ENCODE results near the gene C3orf18. TPM values are rescaled to one million over a fixed set of nuclear protein-coding genes. Genes with fewer than 3 reads are reported as not detected.

Gene C3orf18
- total RNA-seq, 2 experiments from 2014 or later: 58.5 to 61.6 TPM

DNA sequence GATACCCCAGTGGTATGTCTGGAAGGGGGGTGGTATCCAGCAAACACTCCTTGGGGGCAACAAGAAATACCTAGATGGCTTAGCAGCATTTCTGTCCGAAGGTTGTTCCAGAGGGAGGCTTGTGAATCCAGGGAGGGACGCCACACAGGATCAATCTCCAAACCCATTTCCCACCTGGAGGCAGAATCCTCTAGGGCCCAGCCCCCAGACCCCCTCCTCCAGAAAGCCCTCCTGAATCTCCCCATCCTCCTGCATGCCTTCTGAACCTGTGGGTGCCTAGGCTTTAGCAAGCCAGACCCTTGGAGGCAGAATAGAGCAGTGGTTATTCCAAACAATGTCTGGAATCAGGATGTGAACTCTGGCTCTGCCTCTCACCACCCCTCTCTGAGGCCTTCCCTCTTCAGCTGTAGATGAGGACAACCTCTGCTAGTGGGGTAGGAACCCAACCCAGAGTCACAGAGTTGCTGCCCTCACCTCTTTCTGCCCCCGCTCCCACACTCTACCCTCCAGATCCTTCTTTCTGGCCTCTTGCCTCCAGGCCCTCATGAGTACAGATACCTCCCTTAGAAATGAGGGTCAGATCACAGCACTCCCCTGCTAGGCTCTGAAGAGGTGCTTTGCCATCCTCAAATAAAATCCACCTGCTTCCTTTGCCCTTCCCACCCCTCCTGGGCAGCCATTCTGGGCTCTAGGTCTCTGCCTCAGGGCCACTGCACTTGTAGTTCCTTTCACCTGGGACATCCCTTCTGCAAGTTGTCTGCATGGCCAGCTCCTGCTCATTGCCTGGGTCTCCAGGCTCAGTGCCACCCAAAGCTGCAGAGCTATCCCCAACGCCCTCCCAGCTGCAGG, 35.9 kb upstream of the C3orf18 start:
- peak overlapping the region; percentile 97 for H3K27ac Mint-ChIP-seq
- peaks cover 77% of the 10 kb centered on the region for H3K4me1 Mint-ChIP-seq (ENCODE audit: low read depth)
- no peaks in the 10 kb centered on the region for H3K9me3 Mint-ChIP-seq (ENCODE audit: insufficient read depth)
- peaks cover 91% of the 10 kb centered on the region for H3K36me3 Mint-ChIP-seq (ENCODE audit: low read depth)
- ATAC-seq: no peak
- no peaks in the 10 kb centered on the region for H3K27me3 Mint-ChIP-seq (ENCODE audit: low read depth)
- CTCF ChIA-PET: interaction anchor here (1.0 to 29.5 kb wide), 5 partner anchors 8 to 263 kb away, joined by 3 to 1321 read pairs (median 94); partner anchors contain the start of genes C3orf18, CISH, HEMK1 and RASSF1
- POLR2A ChIA-PET: interaction anchor here (10.9 to 22.1 kb wide), 3 partner anchors 11 to 31 kb away, joined by 398 to 1664 read pairs (median 970); partner anchors contain the start of genes C3orf18, CISH, HEMK1 and MAPKAPK3
- peak overlapping the region; percentile 94 for H3K4me3 Mint-ChIP-seq
- DNase-seq: no peak

DNA sequence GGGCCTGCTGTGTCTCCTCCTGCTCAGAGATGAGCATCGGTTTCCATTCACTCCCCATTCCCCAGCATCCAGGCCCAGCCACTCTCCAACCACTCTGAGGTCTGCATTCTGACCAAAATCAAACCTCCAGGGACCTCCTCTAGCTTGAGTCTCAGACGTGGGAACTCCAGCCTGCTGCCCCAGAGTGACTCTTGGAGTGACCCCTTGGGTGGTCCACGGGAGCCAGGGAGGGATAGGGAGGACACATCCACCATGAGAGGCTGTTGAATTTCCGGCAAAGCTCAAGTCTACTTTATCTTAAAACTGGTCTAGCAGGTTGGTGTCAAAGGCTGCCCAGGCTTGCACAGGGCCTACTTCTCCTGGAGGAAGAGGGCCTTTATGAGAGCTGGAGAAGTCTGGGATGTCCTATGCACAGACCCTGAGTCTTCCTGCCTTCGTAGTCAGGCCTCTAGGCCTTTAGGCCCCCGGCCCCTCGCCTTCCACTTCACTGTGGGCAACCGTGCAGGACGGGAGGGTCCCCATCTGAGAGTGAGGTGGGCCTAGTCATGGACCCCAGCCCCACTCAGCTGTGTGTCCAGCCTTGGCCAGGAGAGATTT, 35.1 kb upstream of the C3orf18 start:
- no peaks in the 10 kb centered on the region for H3K9me3 Mint-ChIP-seq (ENCODE audit: insufficient read depth)
- peaks cover 90% of the 10 kb centered on the region for H3K36me3 Mint-ChIP-seq (ENCODE audit: low read depth)
- no peaks in the 10 kb centered on the region for H3K27me3 Mint-ChIP-seq (ENCODE audit: low read depth)
- POLR2A ChIA-PET: interaction anchor here (0.6 to 22.1 kb wide), 5 partner anchors 12 to 262 kb away, joined by 3 to 1664 read pairs (median 398); partner anchors contain the start of genes C3orf18, CISH, HEMK1 and MAPKAPK3
- ATAC-seq (no peak), DNase-seq (no peak)
- H3K4me3 Mint-ChIP-seq: peak overlapping the region; percentile 94
- CTCF ChIA-PET: interaction anchor here (1.0 to 29.5 kb wide), 8 partner anchors 9 to 356 kb away, joined by 3 to 1321 read pairs (median 10); partner anchors contain the start of genes C3orf18, CISH, HEMK1 and RASSF1
- peak overlapping the region; percentile 97 for H3K27ac Mint-ChIP-seq
- H3K4me1 Mint-ChIP-seq (ENCODE audit: low read depth): peaks cover 85% of the 10 kb centered on the region

DNA sequence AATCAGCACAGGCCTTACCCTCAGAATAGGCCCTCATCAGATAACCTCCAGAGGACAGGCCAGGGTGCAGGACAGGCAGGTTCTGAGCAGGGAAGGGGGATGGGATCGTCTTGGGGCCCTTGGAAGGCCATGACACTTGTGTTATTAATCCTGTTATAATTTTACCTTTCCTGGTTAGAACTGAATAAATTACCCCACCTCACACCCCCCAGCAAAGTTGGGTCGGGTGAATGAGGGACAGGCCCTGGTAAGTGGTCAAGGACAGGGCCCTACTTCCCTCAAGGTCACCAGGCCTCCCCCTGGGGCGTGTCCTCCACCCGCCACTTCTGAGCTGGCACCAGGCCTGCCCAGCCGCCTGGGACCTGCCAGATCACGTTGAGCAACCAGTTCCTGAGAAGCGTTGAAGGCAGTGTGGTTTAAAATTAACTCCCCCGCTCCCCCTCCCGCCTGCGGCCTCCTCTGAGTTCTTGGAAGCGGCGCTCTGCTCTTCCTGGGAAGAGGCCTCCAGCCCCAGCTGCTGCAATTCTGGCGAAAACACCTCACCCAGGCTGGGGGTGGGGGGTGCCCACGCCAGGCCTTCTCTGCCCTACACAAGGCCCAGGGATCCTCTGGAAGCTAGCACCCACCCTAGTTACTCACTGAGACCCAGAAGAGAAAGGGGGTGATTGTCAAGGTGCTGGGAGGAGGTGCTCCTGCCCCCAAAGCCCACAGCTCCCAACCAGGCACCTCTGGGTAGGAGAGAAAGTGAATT, 33.5 kb upstream of the C3orf18 start:
- DNase-seq: peak; percentile 91
- ATAC-seq: peak; percentile 61
- Mint-ChIP-seq H3K4me3 (peak overlapping the region; percentile 94), H3K4me1 (ENCODE audit: low read depth) (peaks cover 89% of the 10 kb centered on the region), H3K27me3 (ENCODE audit: low read depth) (no peaks in the 10 kb centered on the region), H3K9me3 (ENCODE audit: insufficient read depth) (no peaks in the 10 kb centered on the region), H3K27ac (peak overlapping the region; percentile 97), H3K36me3 (ENCODE audit: low read depth) (peaks cover 76% of the 10 kb centered on the region)
- POLR2A ChIA-PET: interaction anchor here (0.6 to 22.1 kb wide), 9 partner anchors 11 to 260 kb away, joined by 3 to 1664 read pairs (median 6); partner anchors contain the start of genes C3orf18, CISH, HEMK1 and MAPKAPK3
- CTCF ChIA-PET: interaction anchor here (0.9 to 29.5 kb wide), 8 partner anchors 10 to 354 kb away, joined by 3 to 1321 read pairs (median 8); partner anchors contain the start of genes C3orf18, CISH and HEMK1

DNA sequence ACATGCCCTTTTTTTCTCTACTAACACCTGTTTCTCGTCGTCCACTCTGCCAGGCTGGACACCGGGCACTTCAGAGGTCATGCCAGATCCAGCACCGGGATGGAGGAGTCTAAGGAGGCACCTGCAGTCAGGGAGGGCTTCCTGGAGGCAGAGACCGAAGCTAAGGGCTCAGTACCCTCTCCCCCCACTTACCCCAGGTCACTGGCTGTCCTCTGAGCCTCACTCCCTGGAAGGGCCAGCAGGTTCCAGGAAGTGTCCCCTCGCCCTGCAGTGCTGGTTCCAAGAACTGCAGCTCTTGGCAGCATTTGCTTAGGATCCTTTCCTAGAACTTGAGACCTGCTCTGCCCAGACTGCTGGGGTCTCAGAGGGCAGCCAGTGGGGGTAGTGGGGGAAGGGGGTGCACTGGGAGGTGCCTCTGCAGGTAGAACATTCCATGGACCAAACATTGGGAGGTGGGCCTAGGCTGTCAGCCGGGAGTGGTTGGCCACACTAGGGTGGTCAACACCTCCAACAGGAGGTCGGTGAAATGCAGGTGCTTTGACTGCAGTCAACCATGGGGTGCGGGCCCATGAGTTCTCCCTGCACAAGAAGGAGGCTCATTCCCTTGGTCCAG, 32.7 kb upstream of the C3orf18 start:
- Mint-ChIP-seq H3K4me3 (peak overlapping the region; percentile 94), H3K36me3 (ENCODE audit: low read depth) (peaks cover 71% of the 10 kb centered on the region), H3K27me3 (ENCODE audit: low read depth) (no peaks in the 10 kb centered on the region), H3K27ac (peak overlapping the region; percentile 97), H3K9me3 (ENCODE audit: insufficient read depth) (no peaks in the 10 kb centered on the region), H3K4me1 (ENCODE audit: low read depth) (peaks cover 89% of the 10 kb centered on the region)
- ATAC-seq: no peak
- DNase-seq: no peak
- CTCF ChIA-PET: interaction anchor here (1.3 to 29.5 kb wide), 4 partner anchors 10 to 28 kb away, joined by 4 to 1321 read pairs (median 314); partner anchors contain the start of genes C3orf18, CISH and HEMK1
- POLR2A ChIA-PET: interaction anchor here (1.0 to 22.1 kb wide), 6 partner anchors 10 to 259 kb away, joined by 3 to 1664 read pairs (median 202); partner anchors contain the start of genes C3orf18, CISH, HEMK1 and MAPKAPK3

DNA sequence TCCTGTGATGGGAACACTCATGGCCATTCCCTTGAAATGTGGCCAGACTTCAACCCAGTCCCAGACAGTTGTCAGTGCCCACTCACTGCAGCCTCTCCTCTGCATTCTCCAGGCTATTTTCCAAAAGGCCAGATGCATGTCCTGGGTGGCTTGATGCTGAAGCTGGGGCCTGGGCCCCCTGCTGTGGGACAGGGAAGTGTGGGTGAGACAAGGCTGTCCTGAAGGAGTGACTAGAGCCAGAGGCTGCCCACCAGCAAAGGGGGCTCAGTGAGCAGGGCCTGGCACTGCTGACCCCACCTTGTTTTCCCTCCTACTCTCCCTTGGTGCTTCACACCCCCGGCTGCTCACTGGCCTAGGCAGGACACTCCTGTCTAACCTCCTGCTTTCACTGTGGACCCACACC, 32.2 kb upstream of the C3orf18 start:
- Mint-ChIP-seq H3K36me3 (ENCODE audit: low read depth) (peaks cover 67% of the 10 kb centered on the region), H3K4me3 (peak overlapping the region; percentile 94), H3K9me3 (ENCODE audit: insufficient read depth) (no peaks in the 10 kb centered on the region), H3K27ac (peak overlapping the region; percentile 97), H3K27me3 (ENCODE audit: low read depth) (no peaks in the 10 kb centered on the region), H3K4me1 (ENCODE audit: low read depth) (peaks cover 89% of the 10 kb centered on the region)
- no peak for ATAC-seq
- no peak for DNase-seq
- POLR2A ChIA-PET: interaction anchor here (1.0 to 22.1 kb wide), 6 partner anchors 10 to 259 kb away, joined by 3 to 1664 read pairs (median 210); partner anchors contain the start of genes C3orf18, CISH, HEMK1 and MAPKAPK3
- CTCF ChIA-PET: interaction anchor here (5.6 to 29.5 kb wide), 3 partner anchors 9 to 28 kb away, joined by 94 to 1321 read pairs (median 535); partner anchors contain the start of genes C3orf18, CISH and HEMK1

DNA sequence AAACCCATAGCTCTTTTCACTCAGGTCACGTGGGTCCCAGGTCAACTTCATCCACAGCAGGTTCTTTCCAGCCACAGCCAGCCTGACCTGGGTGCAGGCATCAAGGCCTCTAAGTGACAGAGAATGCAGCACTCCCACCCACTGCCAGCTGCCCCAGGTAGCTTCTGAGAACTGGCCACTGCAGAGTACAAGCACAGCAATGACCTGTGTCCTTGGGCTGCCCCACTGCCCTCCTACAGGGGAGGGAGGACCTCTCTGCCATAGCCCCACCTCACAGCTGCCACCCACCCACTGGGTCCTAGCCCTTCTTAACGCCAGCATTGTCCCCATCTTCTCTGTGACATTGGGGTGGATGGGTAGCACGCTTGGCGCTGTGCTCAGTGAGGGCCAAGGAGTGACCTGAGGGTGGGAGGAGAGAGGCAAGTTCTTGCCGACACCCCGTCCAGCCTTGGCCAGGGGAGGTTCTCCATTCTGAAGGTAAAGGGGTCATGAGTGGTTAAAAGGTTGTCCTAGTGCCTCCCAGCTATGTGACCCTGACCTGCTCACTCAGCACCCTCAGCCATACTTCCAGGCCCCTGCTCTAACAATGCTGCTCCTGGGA, 31.7 kb upstream of the C3orf18 start:
- no peaks in the 10 kb centered on the region for H3K27me3 Mint-ChIP-seq (ENCODE audit: low read depth)
- no peaks in the 10 kb centered on the region for H3K9me3 Mint-ChIP-seq (ENCODE audit: insufficient read depth)
- ChIA-PET CTCF (interaction anchor here (1.4 to 29.5 kb wide), 4 partner anchors 9 to 27 kb away, joined by 4 to 1321 read pairs (median 314); partner anchors contain the start of genes C3orf18, CISH and HEMK1), POLR2A (interaction anchor here (0.6 to 16.4 kb wide), 5 partner anchors 9 to 63 kb away, joined by 3 to 970 read pairs (median 23); partner anchors contain the start of genes CISH, HEMK1 and MAPKAPK3)
- H3K27ac Mint-ChIP-seq: peak overlapping the region; percentile 97
- ATAC-seq: no peak
- H3K4me1 Mint-ChIP-seq (ENCODE audit: low read depth): peaks cover 89% of the 10 kb centered on the region
- H3K36me3 Mint-ChIP-seq (ENCODE audit: low read depth): peaks cover 67% of the 10 kb centered on the region
- H3K4me3 Mint-ChIP-seq: no peak overlapping the region
- no peak for DNase-seq

DNA sequence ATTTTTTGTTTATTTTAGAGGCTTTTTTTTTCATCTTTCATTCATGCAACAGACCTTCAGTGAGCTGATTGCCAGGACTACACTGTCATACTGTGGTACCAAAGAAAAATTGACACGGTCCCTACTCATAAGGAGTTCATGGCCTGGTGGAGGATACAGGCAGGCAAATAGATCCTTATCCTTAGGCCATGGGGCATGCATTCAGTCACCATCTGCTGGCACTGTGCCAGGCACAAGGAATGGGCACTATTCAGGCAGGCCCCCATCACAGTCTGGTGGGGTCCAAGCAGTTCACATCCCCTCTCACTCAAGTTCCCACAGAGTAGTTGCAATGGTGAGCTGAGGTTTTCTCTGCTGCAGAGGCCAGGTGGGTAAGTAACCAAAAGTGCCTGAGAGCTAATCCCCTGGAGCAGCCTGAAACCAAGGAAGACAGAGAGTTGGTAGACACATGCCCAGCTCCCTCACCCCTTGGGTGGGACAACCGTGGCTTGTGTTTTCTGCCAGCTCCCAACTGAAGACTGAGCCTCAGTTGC, 26.8 kb upstream of the C3orf18 start:
- ChIA-PET CTCF (interaction anchor here (0.8 to 11.1 kb wide), 5 partner anchors 13 to 59 kb away, joined by 3 to 535 read pairs (median 6); partner anchors contain the start of genes C3orf18, CISH, HEMK1 and MAPKAPK3), POLR2A (interaction anchor here (11.1 kb wide), 2 partner anchors 12 to 20 kb away, joined by 612 to 970 read pairs; partner anchors contain the start of genes C3orf18, CISH and HEMK1)
- Mint-ChIP-seq H3K9me3 (ENCODE audit: insufficient read depth) (no peaks in the 10 kb centered on the region), H3K4me1 (ENCODE audit: low read depth) (peaks cover 88% of the 10 kb centered on the region), H3K36me3 (ENCODE audit: low read depth) (peaks cover 34% of the 10 kb centered on the region), H3K27me3 (ENCODE audit: low read depth) (no peaks in the 10 kb centered on the region), H3K4me3 (no peak overlapping the region), H3K27ac (peak overlapping the region; percentile 98)
- no peak for ATAC-seq
- no peak for DNase-seq

DNA sequence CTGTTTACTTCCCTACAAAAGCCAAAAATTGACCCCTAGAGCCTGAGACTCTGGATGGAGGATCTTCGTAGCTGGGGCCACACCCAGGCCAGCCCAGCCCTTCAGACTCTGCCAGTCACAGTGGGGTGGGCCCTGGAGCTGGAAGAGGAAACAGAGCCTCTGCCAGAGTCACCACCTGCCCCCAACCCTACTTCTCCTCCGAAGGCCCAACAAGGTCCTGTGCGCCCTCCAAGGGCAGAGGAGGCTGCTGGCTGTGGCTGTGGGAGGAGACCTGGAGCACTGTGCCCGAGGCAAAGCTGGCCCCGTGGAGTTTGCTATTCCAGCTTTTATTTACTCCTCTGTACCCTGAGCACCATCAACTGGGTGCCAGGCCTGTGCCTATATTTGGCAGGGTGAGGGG, 25.0 kb upstream of the C3orf18 start:
- DNase-seq (no peak), ATAC-seq (no peak)
- CTCF ChIA-PET: interaction anchor here (2.0 to 11.1 kb wide), 3 partner anchors 17 to 60 kb away, joined by 5 to 535 read pairs (median 387); partner anchors contain the start of genes C3orf18, CISH, HEMK1 and MAPKAPK3

DNA sequence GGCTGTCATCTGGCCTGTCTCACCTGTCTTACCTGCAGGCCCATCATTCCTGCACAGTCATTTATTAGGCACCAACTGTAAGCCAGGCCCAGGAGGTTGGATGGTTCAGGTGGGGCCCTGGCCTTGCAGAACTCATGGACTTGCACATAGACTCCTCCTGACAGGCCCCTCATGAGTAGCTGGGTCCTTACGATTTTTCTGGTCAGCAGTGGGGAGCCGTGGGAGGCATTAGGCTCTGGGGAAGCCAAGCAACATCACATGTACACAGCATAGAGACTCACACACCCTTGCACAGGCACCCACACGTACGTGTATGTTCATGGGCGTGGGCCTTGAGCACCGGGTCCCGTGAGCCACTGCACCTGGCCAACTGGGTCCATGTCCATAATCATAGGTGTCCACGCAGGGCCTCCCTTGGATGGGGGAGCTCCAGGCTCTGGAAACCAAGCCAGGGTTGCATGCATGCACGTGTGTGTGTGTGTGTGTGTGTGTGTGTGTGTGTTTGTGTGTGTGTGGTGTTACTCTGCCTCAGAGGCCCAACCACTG, 23.7 kb upstream of the C3orf18 start:
- DNase-seq (peak; percentile 48), ATAC-seq (peak; percentile 16)
- ChIA-PET POLR2A (interaction anchor here (1.0 to 11.1 kb wide), 7 partner anchors 15 to 794 kb away, joined by 4 to 970 read pairs (median 16); partner anchors contain the start of genes C3orf18, CISH, HEMK1 and MANF), CTCF (interaction anchor here (0.9 to 11.1 kb wide), 7 partner anchors 10 to 794 kb away, joined by 3 to 535 read pairs (median 5); partner anchors contain the start of genes C3orf18, CISH, HEMK1 and MANF)
- H3K36me3 Mint-ChIP-seq (ENCODE audit: low read depth): peaks cover 42% of the 10 kb centered on the region
- H3K4me1 Mint-ChIP-seq (ENCODE audit: low read depth): peaks cover 99% of the 10 kb centered on the region
- H3K4me3 Mint-ChIP-seq: peak overlapping the region; percentile 69
- no peaks in the 10 kb centered on the region for H3K9me3 Mint-ChIP-seq (ENCODE audit: insufficient read depth)
- peak overlapping the region; percentile 98 for H3K27ac Mint-ChIP-seq
- no peaks in the 10 kb centered on the region for H3K27me3 Mint-ChIP-seq (ENCODE audit: low read depth)

More for the DNA sequence above, 25.0 kb upstream of the C3orf18 start:
- Mint-ChIP-seq H3K27me3 (ENCODE audit: low read depth) (no peaks in the 10 kb centered on the region), H3K36me3 (ENCODE audit: low read depth) (peaks cover 35% of the 10 kb centered on the region), H3K9me3 (ENCODE audit: insufficient read depth) (no peaks in the 10 kb centered on the region), H3K27ac (peak overlapping the region; percentile 98), H3K4me1 (ENCODE audit: low read depth) (peaks cover 90% of the 10 kb centered on the region), H3K4me3 (peak overlapping the region; percentile 58)
- POLR2A ChIA-PET: interaction anchor here (0.8 to 11.1 kb wide), 5 partner anchors 9 to 255 kb away, joined by 3 to 970 read pairs (median 9); partner anchors contain the start of genes C3orf18, CISH, HEMK1 and MAPKAPK3
